ENCODE results near the gene SSUH2. TPM values are rescaled to one million over a fixed set of nuclear protein-coding genes. Genes with fewer than 3 reads are reported as not detected.
"Not testable (repeated sequence)": the region's sequence is repeated elsewhere in the genome, so short reads cannot be mapped to it uniquely, and the experiment has no call there.

Gene SSUH2
- total RNA-seq (2013): not detected
- polyA plus RNA-seq (not detected), polyA minus RNA-seq (not detected in 2 replicates), total RNA-seq (0.04 to 3.1 (median 0.08) reads per million in 11 experiments)

DNA sequence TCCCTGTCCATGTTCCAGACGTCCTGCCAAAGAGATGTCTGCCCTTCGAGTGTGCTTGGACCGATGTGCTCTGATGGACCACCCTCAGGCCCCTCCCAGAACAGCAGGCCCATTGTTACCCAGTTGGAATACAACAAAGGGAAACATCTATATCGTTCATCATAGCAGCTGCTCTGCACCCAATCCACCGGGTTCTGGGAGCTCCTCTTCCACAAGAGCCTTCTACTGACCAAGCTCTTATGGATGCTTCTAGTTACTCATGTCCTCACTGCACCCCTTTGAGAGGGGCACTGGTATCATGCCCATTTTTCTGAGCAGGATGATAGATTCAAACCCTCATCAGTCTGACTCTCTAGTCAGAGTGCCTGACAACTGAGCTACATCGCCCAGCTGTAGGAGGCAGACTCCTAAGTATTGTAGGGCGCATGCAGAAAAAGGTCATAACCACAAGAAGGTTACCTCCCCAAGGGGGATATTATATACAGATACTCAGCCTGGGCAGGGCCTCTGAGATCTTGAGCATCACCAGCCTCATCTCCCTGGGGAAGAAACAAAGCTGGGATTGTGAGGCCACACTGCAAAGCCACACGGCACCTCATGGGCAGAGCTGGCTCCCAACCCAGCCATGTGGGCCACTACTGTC lies at the start of gene SSUH2:
SSUH2 (minus strand) TSS at position 51 of the 643 bp plus-strand sequence; CDS start at position 11, 40 bp downstream.
- H2AFZ ChIP-seq (ENCODE audit: insufficient read depth, low read depth, low read length, poor library complexity, severe bottlenecking): no peak within 1 kb of the TSS
- no peak for TF ChIP-seq CTCF (IDR thresholded peaks at IDR 0.05)
- no peaks in the 10 kb centered on the region for H3K79me2 ChIP-seq (ENCODE audit: insufficient read depth, low read length)
- H3K4me3 ChIP-seq (replicated peaks in 1 of 3; ENCODE audit: low read depth in 2 of 3, low read length in 3 of 3): no peak within 1 kb of the TSS
- Mint-ChIP-seq H3K27ac (no peak within 1 kb of the TSS), H3K9me3 (no peaks in the 10 kb centered on the region), H3K4me1 (no peaks in the 10 kb centered on the region), H3K27me3 (ENCODE audit: low read depth in 3 of 3) (peaks cover 3 to 16% (median 11%) of the 10 kb centered on the region in 3 donors), H3K36me3 (no peaks in the 10 kb centered on the region), H3K4me3 (no peak within 1 kb of the TSS)
- H3K27ac ChIP-seq (ENCODE audit: low read depth in 1 of 2, low read length in 2 of 2): no peak within 1 kb of the TSS
- H4K20me1 ChIP-seq (ENCODE audit: insufficient read depth, low read length): no peaks in the 10 kb centered on the region
- H3K27me3 ChIP-seq (ENCODE audit: control insufficient read depth in 2 of 2, insufficient read depth in 2 of 2, low read length in 2 of 2): peaks cover 0 to 3% of the 10 kb centered on the region in 2 donors
- H3K9me3 ChIP-seq (replicated peaks in 1 of 2; ENCODE audit: control insufficient read depth in 1 of 2, insufficient read depth in 1 of 2, low read length in 2 of 2): no peaks in the 10 kb centered on the region
- no peak for DNase-seq
- no peak within 1 kb of the TSS for H3K4me2 ChIP-seq (replicated peaks; ENCODE audit: extremely low read depth, low read length, poor library complexity, severe bottlenecking)
- H3K9ac ChIP-seq (ENCODE audit: insufficient read depth, low read length, poor library complexity, severe bottlenecking): no peak within 1 kb of the TSS
- H3K36me3 ChIP-seq (replicated peaks in 1 of 2; ENCODE audit: control insufficient read depth in 1 of 2, insufficient read depth in 2 of 2, low read length in 2 of 2): no peaks in the 10 kb centered on the region
- H3K4me1 ChIP-seq (ENCODE audit: control insufficient read depth in 1 of 2, insufficient read depth in 2 of 2, low read length in 2 of 2): no peaks in the 10 kb centered on the region
- intact Hi-C loops (cut with micrococcal nuclease): no loop called here
- 90% methylated on average over 5 of the region's 8 CpGs for WGBS (ENCODE audit: insufficient coverage)

DNA sequence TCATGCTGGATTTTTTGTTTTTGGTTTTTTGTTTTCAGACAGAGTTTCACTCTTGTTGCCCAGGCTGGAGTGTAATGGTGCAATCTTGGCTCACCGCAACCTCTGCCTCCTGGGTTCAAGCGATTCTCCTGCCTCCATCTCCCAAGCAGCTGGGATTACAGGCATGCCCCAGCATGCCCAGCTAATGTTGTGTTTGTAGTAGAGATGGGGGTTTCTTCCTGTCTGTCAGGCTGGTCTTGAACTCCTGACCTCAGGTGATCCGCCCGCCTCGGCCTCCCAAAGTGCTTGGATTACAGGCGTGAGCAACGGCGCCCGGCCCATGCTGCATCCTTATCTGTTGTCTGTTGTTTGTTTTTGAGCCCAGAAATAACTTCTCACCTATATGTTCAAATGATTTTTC lies 46.7 kb upstream of the SSUH2 start:
- H3K4me2 ChIP-seq (replicated peaks; ENCODE audit: extremely low read depth, low read length, poor library complexity, severe bottlenecking); H3K27me3 ChIP-seq (ENCODE audit: control insufficient read depth in 2 of 2, insufficient read depth in 2 of 2, low read length in 2 of 2); DNase-seq; H3K9me3 Mint-ChIP-seq; H3K36me3 Mint-ChIP-seq; H3K27ac ChIP-seq (ENCODE audit: low read depth in 1 of 2, low read length in 2 of 2); H3K79me2 ChIP-seq (ENCODE audit: insufficient read depth, low read length); H3K4me1 ChIP-seq (ENCODE audit: control insufficient read depth in 1 of 2, insufficient read depth in 2 of 2, low read length in 2 of 2); H3K36me3 ChIP-seq (replicated peaks in 1 of 2; ENCODE audit: control insufficient read depth in 1 of 2, insufficient read depth in 2 of 2, low read length in 2 of 2); H4K20me1 ChIP-seq (ENCODE audit: insufficient read depth, low read length); H3K4me1 Mint-ChIP-seq; H3K4me3 ChIP-seq (replicated peaks in 1 of 3; ENCODE audit: low read depth in 2 of 3, low read length in 3 of 3); H3K9me3 ChIP-seq (replicated peaks in 1 of 2; ENCODE audit: control insufficient read depth in 1 of 2, insufficient read depth in 1 of 2, low read length in 2 of 2); H3K27me3 Mint-ChIP-seq (ENCODE audit: low read depth in 3 of 3); H3K27ac Mint-ChIP-seq; intact Hi-C loops (cut with micrococcal nuclease); H2AFZ ChIP-seq (ENCODE audit: insufficient read depth, low read depth, low read length, poor library complexity, severe bottlenecking); H3K4me3 Mint-ChIP-seq; H3K9ac ChIP-seq (ENCODE audit: insufficient read depth, low read length, poor library complexity, severe bottlenecking): not testable (repeated sequence)
- 100% methylated on average over 3 of the region's 9 CpGs for WGBS (ENCODE audit: insufficient coverage)

- H3K27me3 ChIP-seq (ENCODE audit: control insufficient read depth in 2 of 2, insufficient read depth in 2 of 2, low read length in 2 of 2); H3K4me3 ChIP-seq (replicated peaks in 1 of 3; ENCODE audit: low read depth in 2 of 3, low read length in 3 of 3); H4K20me1 ChIP-seq (ENCODE audit: insufficient read depth, low read length); H3K9ac ChIP-seq (ENCODE audit: insufficient read depth, low read length, poor library complexity, severe bottlenecking); H3K36me3 ChIP-seq (replicated peaks in 1 of 2; ENCODE audit: control insufficient read depth in 1 of 2, insufficient read depth in 2 of 2, low read length in 2 of 2); H3K4me2 ChIP-seq (replicated peaks; ENCODE audit: extremely low read depth, low read length, poor library complexity, severe bottlenecking); H3K4me1 Mint-ChIP-seq; H3K4me1 ChIP-seq (ENCODE audit: control insufficient read depth in 1 of 2, insufficient read depth in 2 of 2, low read length in 2 of 2); H3K4me3 Mint-ChIP-seq; DNase-seq; H3K79me2 ChIP-seq (ENCODE audit: insufficient read depth, low read length); H3K36me3 Mint-ChIP-seq; H3K9me3 ChIP-seq (replicated peaks in 1 of 2; ENCODE audit: control insufficient read depth in 1 of 2, insufficient read depth in 1 of 2, low read length in 2 of 2); H3K27ac Mint-ChIP-seq; H3K27ac ChIP-seq (ENCODE audit: low read depth in 1 of 2, low read length in 2 of 2); H3K27me3 Mint-ChIP-seq (ENCODE audit: low read depth in 3 of 3); H2AFZ ChIP-seq (ENCODE audit: insufficient read depth, low read depth, low read length, poor library complexity, severe bottlenecking); H3K9me3 Mint-ChIP-seq; intact Hi-C loops (cut with micrococcal nuclease): not testable (repeated sequence)
- no CpG with 5 or more reads among the region's 6 CpGs for whole genome bisulfite sequencing (ENCODE audit: insufficient coverage)
Measured at GRCh38 chr3:8684992-8685391, 40.4 kb upstream of the SSUH2 start.

- H3K27ac Mint-ChIP-seq; H3K79me2 ChIP-seq (ENCODE audit: insufficient read depth, low read length); DNase-seq; H3K4me1 Mint-ChIP-seq; H3K4me3 Mint-ChIP-seq; intact Hi-C loops (cut with micrococcal nuclease); H3K9ac ChIP-seq (ENCODE audit: insufficient read depth, low read length, poor library complexity, severe bottlenecking); H3K36me3 ChIP-seq (replicated peaks in 1 of 2; ENCODE audit: control insufficient read depth in 1 of 2, insufficient read depth in 2 of 2, low read length in 2 of 2); H3K27ac ChIP-seq (ENCODE audit: low read depth in 1 of 2, low read length in 2 of 2); H3K36me3 Mint-ChIP-seq; H3K4me3 ChIP-seq (replicated peaks in 1 of 3; ENCODE audit: low read depth in 2 of 3, low read length in 3 of 3); H3K9me3 Mint-ChIP-seq; H2AFZ ChIP-seq (ENCODE audit: insufficient read depth, low read depth, low read length, poor library complexity, severe bottlenecking); H4K20me1 ChIP-seq (ENCODE audit: insufficient read depth, low read length); H3K4me1 ChIP-seq (ENCODE audit: control insufficient read depth in 1 of 2, insufficient read depth in 2 of 2, low read length in 2 of 2); H3K9me3 ChIP-seq (replicated peaks in 1 of 2; ENCODE audit: control insufficient read depth in 1 of 2, insufficient read depth in 1 of 2, low read length in 2 of 2); H3K27me3 ChIP-seq (ENCODE audit: control insufficient read depth in 2 of 2, insufficient read depth in 2 of 2, low read length in 2 of 2); H3K4me2 ChIP-seq (replicated peaks; ENCODE audit: extremely low read depth, low read length, poor library complexity, severe bottlenecking): not testable (repeated sequence)
- peaks cover 2 to 10% (median 2%) of the 10 kb centered on the region in 3 donors for H3K27me3 Mint-ChIP-seq (ENCODE audit: low read depth in 3 of 3)
- 82% methylated on average over 8 of the region's 19 CpGs for WGBS (ENCODE audit: insufficient coverage)
Measured at GRCh38 chr3:8682850-8683574, 38.4 kb upstream of the SSUH2 start.
